Measurements from ENCODE around the gene ADIPOR1.
"Not testable (repeated sequence)": the region's sequence is repeated elsewhere in the genome, so short reads cannot be mapped to it uniquely, and the experiment has no call there.

GRCh38 chr1:202912476-202912875 lies 45.6 kb downstream of the ADIPOR1 start:
- TF ChIP-seq POLR2AphosphoS5, POLR2A, SPI1, TAF1, POU2F2 (IDR thresholded peaks at IDR 0.05; ENCODE audit: low read depth, low read length): not testable (repeated sequence)
